IPS DF 4.7 (cell line): ENCODE data around the gene MAN1A2.

Experiments
- DNase-seq: peaks from one replicate; pipeline ENCODE4 v3.0.0-alpha.2; 2013; ENCODE audit warnings: low spot score; ENCODE audit errors: extremely low read depth

MAN1A2 gene

GRCh38 chr1:117574161-117574835 lies 207.0 kb downstream of the MAN1A2 start:
- no peak for DNase-seq

DNA sequence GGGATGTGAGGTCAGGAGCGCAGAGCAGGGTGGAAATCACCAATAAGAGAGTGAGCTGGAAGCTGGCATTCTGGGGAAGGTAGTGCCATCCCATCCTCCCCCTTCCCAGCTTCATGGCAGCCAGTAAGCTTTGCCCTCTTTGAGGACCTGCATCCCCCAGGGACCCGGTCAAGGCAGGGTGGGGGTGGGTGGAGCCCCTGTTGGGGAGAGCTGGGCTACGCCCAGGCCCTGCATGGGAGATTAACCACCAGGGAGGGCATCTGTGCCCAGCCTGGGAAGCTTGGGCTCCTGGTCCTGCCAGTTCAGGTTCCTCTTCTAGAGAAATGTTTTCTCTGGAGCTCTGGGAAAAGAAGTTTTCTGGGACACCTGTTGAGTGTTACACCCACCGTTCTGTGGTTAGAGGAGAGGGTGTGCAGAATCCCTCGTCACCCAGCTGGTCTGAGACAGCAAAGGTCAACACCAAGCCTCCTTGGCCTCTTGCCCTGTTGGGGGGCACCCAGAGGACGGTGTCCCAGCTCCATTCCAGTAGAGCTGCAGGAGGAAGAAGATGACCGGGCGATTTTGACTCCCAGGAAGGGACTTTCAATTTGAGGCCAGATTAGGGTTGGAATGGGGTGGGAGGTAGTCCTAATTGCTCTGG lies 208.5 kb downstream of the MAN1A2 start:
- no peak for DNase-seq

DNA sequence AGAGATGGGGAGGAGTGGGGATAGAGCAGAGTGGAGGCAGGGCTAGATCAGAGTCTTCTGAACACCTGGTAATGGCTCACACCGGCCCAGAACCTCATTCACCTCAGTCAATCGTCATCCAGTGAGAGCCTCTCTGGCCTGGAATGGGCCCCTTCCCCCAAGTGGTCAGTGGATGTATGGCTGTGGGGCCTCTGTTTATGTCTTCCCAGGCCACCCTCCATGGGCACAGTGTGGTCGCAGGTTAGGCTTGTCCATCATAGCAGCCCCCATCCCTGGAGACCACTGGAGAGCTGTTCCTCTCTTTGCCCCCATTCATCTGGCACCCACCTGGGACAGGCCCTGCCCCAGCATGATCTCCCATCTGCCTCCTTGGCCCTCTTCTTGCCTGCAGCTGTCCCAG lies 209.0 kb downstream of the MAN1A2 start:
- no peak for DNase-seq

- no peak for DNase-seq
Observed at GRCh38 chr1:117577191-117577885, 210.1 kb downstream of the MAN1A2 start.

GRCh38 chr1:117578466-117578865 lies 211.2 kb downstream of the MAN1A2 start:
- no peak for DNase-seq
